AG04449 (cell line): Measurements from ENCODE around the gene BBS9.

Experiments
- CTCF ChIA-PET: fragments of 350-600 bp; formaldehyde crosslinking; extraction: SDS; loops from one replicate; lab custom pipeline; 2021; ENCODE audit warnings: antibody characterized with exemption; lab: Yijun Ruan, JAX
- POLR2A ChIA-PET: fragments of 400-600, 350-600 bp; formaldehyde crosslinking; extraction: SDS; loops from one replicate; lab custom pipeline; 2020; ENCODE audit warnings: antibody characterized with exemption, inconsistent platforms; lab: Yijun Ruan, JAX
- DNase-seq: peaks from one replicate; pipeline ENCODE4 v3.0.0-alpha.2; 2010; ENCODE audit warnings: low read depth, low spot score
- H3K4me3 ChIP-seq: 2 replicates; pipeline ENCODE4 v1.5.1; 2011; ENCODE audit warnings: low read depth, mild to moderate bottlenecking, control low read depth, low read length
- CTCF ChIP-seq: IDR thresholded peaks from one replicate; pipeline ENCODE4 v1.5.1; 2011; ENCODE audit warnings: mild to moderate bottlenecking, moderate library complexity, low read length, control low read depth, inconsistent platforms; ENCODE audit not compliant: insufficient read depth; ENCODE audit errors: missing control alignments

BBS9 gene

GRCh38 chr7:33130184-33130583, 820 bp downstream of the BBS9 start:
- TF ChIP-seq CTCF = no peak
- no peak for DNase-seq
- ChIA-PET POLR2A (no interaction called here), CTCF (no interaction called here)
- peak overlapping the region; percentile 87 for H3K4me3 ChIP-seq

DNA sequence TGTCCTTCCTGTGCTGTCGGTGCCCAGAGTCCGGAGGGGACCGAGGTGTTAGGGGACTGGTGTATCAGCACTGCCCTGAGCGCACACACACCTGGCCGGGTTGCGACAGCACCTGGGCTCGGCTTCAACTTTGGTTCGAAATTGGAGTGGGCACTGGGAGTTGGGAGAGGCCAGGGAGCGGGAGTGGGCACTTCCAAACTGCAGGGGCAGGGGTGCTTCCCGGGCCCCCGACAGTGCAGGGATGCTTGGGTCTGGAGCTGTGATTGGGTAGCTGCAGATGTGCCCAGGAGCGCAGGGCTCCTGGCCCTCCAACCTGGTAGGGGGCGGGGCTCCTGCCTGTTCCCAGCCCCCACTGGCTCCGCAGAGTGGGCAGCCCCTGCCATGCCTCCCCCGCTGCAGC, 7.7 kb downstream of the BBS9 start:
- POLR2A ChIA-PET = no interaction called here
- no peak for DNase-seq
- no peak overlapping the region for H3K4me3 ChIP-seq
- CTCF ChIA-PET = no interaction called here
- TF ChIP-seq CTCF = no peak

DNA sequence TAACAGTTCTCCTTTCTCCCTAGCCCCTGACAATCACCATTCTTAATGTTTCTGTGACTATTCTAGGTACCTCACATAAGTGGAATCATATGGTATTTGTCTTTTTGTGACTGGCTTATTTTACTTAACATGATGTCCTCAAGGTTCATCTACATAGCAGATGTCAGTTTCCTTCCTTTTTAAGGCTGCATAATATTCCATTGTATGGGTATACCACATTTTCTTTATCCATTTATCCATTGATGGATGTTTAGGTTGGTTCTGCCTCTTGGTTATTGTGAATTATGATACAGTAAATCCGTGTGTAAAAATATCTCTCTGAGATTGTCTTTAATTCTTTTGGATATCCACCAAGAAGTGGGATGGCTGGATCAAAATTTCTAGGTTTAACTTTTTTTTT, 13.2 kb downstream of the BBS9 start:
- ChIA-PET CTCF (no interaction called here), POLR2A (no interaction called here)
- DNase-seq = no peak
- TF ChIP-seq CTCF = no peak
- no peak overlapping the region for H3K4me3 ChIP-seq

GRCh38 chr7:33143996-33144718, 14.8 kb downstream of the BBS9 start:
- CTCF ChIA-PET = no interaction called here

DNA sequence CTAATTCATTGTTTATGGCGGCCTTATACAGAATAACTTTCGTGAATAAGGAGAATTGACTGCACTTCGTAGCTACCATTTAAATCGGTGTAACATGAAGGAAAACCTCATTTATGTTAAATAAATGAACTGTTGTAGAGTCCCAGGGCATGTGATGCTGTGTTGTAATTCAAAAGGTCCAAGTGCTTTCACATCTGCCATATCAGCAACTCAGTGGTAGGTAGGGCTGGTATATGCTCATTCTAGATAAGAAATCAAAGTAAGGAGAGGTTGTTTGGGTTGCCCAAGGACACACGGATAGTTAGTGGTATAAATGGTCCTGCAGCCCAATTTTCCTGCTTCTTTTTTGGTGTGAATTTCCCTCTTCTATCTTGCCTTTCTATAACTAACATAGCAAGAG, 15.8 kb downstream of the BBS9 start:
- no peak overlapping the region for H3K4me3 ChIP-seq
- DNase-seq = no peak
- ChIA-PET POLR2A (no interaction called here), CTCF (no interaction called here)
- no peak for TF ChIP-seq CTCF

More at GRCh38 chr7:33143996-33144718, 14.8 kb downstream of the BBS9 start:
- POLR2A ChIA-PET = no interaction called here
- no peak for DNase-seq
- H3K4me3 ChIP-seq = no peak overlapping the region
- no peak for TF ChIP-seq CTCF

DNA sequence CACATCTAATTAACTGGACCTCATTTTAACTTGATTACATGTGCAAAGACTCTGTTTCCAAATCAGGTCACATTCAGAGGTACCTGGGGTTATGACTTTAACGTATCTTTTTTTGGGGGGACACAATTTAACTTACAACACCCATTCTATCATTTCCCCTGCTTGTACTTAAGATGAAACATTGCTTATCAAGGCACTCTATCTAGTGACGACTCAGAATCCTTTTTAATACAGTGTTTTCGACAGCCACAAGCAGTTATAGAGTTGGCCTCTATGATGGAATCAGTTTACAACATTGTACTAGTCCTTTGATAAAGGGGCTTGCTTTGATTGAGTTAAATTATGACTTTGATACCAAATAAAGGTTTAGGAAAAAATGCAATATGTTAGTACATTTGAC, 22.7 kb downstream of the BBS9 start:
- TF ChIP-seq CTCF = no peak
- DNase-seq = no peak
- CTCF ChIA-PET = interaction anchor here (1.4 kb wide), 1 partner anchor 34 kb away, joined by 5 read pairs; no protein-coding TSS in a partner anchor
- POLR2A ChIA-PET = no interaction called here
- H3K4me3 ChIP-seq = no peak overlapping the region
